CMK (cell line): Measurements from ENCODE around the gene WDR93.

Experiments
- DNase-seq: peaks from one replicate; pipeline ENCODE4 v3.0.0-alpha.2; 2010; ENCODE audit warnings: low read depth

Gene WDR93

GRCh38 chr15:89749526-89749925 is 58.9 kb downstream of the WDR93 start:
- DNase-seq: no peak

DNA sequence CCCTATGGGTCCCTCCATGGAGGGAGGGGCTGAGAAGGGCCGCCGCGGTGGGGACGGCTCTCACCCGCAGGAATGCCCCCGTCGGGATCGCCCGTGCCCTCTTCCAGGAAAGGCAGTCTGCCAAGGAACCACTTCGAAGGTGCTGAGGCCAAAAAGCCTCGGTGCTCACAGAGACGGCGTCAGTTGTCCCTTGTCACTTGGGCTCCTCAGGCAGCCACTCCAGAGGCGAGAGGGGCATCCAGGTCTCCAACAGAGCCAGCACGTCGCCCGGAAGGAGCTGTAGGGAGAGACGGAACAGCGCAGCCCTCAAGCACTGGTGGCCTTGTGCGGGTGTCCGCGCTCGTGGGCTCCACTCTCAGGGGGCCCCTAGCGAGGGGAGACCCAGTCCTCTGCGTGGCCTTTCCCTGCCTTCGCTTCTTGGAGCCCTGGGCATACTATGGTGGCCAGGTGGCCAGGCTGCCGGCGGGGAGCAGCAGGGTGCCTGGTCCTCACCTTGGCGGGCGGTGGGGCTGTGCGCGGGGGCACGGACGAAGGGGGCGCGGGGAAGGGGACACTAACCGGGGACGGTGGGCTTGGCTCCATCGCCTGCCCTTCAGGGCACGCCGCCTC is 59.4 kb downstream of the WDR93 start:
- DNase-seq: no peak

DNA sequence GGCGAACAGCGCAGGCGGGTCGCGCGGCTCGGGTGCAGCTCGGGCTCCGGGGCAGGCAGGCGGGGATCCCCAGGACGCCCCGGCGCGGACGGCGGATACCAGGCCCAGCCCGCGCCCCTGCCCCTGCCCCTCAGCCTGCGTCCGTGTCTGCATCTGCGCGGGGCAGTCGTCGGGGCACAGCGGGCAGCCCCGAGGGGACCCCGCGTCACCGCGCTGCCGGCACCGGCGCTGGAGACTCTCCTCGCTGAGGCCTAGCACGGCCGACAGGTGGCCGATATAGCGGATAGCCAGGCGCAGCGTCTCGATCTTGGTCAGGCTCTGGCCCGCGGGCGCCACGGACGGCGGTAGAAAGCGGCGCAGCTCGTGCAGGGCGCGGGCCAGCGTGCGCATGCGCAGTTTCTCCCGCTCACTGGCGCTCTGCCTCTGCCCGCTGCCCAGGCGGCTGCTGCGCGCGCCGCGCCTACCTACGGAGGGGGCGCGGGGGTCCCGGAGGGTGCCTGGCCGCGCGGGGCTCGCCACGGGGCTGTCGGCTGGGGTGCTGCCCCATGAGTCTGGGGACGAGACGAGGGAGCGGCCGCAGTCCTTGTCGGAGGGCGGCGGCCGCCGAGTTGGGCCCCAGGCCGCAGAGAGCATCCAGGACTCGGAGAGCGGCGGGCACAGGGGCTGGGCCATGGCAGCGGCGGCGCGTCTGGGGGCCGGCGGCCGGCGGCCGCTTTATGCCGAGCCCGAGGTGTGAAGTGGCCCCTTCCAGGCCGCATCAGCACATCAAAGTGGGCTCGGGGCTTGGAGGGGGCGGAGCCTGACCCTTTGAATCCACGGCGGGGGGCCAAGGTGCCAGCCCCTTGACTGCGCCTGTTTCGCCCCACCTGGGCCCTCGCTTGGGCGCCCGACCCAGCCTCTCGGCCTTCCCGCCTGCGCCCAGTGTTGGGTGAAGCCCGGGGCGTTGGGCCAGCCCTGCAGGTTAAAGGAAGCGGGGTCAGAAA is 60.2 kb downstream of the WDR93 start, which contains the start of gene MESP1:
Gene MESP1 (minus strand): TSS at position 690 of the 983 bp plus-strand sequence. CDS start 18 bp downstream, at position 672.
- DNase-seq: peak; percentile 86

DNA sequence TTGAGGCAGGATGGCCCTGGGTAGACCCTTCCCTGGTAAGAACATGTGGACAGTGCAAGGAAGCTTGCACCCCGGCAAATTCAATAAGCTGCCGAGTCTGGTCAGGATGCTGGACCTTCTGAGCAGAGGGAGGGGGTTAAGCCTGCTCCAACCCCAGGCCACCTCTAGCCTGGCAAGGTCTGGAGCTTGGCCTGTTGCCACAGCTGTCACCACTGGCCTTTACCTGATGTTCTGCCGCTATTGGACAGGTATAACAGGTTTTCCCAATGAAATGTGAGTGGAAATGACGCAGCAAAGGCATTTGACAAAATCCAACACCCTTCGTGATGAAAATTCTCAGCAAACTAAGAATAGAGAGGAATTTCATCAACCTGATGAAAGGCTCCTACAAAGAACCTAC is 61.1 kb downstream of the WDR93 start:
- no peak for DNase-seq

- DNase-seq: no peak
Observed at GRCh38 chr15:89753855-89754254, 63.2 kb downstream of the WDR93 start.

- DNase-seq: no peak
Observed at GRCh38 chr15:89754361-89755154, 63.9 kb downstream of the WDR93 start.

- no peak for DNase-seq
Observed at GRCh38 chr15:89755701-89756100, 65.1 kb downstream of the WDR93 start.

GRCh38 chr15:89756897-89757296 is 66.3 kb downstream of the WDR93 start:
- no peak for DNase-seq

DNA sequence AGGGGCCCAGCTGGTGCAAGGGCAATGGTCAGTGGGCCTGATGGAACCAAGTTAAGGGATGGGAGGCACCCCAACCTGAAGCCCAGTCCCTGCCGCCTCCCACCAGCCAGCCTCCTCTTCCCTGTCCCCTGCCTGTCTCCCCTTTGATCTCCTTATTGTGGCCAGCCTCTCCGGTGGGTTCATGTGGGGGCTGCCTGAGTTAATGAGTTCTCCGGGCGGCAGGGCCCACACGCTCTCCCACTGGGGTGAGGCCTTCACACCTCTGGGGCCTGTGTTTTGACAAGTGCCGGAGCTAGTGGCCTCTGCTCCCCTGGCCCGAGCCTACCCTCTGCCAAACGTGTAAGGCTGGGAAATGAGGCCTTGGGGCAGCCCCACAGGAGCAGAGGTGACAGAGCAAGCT is 67.7 kb downstream of the WDR93 start:
- DNase-seq: no peak

DNA sequence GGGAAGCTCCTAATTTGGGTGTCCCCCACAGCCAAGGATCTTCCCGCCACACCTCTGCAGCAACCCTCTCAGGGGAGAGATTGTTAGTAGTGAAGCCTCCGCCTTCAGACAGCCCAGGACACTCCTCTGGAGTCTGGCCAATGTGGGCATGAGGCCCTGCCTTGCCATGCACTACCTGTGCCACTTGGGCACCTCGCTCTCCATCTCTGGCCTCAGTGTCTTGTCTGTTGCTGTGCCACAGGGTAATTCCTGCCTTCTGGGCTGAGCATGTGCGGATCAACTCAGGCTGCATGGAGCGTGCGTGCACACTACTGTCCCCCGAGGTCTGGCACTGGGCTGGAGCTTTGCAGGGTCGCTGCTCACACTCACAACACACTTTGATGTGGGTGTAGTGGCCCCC is 68.4 kb downstream of the WDR93 start:
- no peak for DNase-seq

- no peak for DNase-seq
Observed at GRCh38 chr15:89759835-89760234, 69.2 kb downstream of the WDR93 start.

DNA sequence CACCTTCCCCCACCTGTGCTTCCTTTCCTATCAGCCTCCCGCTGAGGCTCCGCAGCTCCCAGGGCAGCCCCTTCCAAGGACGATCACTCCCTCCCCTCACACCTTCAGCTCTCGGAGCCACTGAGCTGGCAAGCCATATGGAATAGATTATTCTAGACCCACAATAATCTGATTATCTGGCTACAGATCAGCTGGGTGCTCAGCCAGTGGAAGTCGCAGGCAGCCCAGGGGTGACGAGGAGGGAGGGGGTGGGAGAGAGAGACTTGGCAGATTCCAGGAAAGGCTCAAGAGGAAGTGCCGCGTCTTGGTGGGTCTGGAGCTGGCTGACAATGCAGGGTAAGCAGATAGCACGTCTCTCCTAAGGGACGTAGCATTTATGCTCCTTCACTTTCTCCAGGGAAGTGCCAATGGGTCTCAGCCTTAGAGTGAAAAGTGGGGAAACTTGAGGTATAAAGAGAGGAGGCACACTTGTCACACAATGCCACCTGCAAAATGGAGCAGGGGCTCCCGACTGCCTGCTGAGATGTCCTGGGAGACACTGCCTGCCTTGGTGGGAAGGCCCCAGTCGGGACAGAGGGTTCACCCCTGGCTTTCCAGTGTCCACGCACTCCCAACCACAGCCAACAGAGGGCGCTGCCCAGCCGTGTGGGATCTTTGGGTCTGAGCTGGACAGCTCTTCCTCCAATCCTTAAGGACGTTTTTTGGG is 69.8 kb downstream of the WDR93 start:
- peak; percentile 76 for DNase-seq

DNA sequence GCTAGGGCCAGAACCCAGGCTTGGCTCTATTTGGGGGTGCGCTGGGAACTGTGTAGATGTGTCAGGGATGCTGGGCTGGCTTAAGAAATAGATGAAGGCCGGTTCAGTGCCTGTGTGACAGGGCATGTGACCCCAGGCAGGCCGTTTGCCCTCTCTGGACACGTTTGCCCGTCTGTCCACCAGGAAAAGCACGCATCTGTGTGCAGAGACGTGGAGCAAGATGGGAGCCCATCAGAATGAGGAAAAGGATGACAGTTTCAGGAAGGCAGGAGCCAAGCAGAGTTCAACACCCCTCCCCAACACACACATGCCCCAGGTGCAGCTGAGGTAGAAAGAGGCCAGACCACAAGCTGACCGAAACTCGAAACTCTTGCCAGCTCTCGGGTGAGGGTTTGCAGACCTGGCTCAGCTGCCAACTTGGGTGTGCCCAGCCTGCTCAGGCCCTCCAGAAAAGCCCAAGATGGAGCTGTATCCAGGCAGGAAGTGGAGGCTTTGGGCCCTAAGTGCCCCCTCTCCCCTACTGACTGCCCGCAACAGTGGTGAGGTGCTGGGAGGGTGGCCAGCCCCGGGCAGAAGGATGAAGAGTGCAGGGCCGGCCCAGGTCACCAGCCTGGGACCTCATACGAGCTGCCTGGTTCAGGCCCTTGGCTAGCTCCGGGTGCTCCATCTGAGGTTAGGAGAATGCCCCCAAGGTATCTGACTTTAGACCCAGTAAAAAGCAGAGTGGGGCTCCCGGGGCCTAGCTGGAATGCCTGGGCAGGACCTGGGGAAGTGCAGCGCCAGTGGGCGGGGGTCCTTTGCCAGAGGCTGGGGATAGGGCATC is 70.6 kb downstream of the WDR93 start:
- no peak for DNase-seq

GRCh38 chr15:89761929-89762328 is 71.3 kb downstream of the WDR93 start:
- DNase-seq: no peak

GRCh38 chr15:89765694-89766093 is 75.1 kb downstream of the WDR93 start:
- no peak for DNase-seq

DNA sequence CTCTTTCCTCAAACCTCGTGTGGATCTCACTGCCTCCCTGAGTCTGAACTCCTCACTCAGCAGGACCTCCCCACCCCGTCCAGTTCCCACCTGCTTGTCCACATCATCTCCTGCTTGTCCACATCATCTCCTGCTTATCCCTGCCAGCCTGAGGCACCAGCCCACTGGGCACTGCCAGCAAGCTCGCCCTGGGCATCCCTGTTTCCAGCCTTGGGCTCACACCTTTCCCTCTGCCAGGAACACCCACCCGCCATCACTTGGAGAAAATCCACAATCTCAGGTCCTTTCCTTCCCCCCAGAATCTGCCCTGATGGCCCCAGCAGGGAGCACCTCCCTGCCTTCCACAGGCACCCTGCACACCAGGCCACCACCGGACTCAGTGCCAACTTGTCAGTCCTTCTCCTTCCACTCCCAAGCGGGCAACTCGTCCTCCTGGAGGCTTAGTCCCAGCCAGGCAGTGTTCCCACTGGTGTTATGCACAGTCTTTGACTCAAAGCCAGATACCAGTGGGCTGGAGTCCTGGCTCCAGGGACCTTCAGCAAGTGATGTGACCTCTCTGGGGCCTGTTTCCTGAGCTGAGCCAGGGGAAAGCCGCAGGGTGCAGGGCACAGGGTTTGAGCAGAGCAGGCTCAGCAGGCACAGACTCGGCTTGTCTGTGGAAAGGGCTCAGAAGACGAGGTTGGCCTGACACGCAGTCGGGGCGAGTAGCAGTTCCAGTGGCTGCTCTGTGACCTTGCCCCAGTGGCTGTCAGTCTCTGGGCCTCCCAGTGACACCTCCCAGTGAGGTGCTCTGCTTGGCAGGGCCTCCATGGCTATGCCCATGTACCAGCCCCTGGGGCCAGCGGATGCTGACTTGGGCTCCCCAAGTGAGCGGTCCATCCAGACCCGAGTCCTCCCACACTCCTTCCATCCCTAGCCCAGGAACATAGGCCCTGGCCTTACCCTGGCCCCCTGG is 76.0 kb downstream of the WDR93 start:
- DNase-seq: no peak

DNA sequence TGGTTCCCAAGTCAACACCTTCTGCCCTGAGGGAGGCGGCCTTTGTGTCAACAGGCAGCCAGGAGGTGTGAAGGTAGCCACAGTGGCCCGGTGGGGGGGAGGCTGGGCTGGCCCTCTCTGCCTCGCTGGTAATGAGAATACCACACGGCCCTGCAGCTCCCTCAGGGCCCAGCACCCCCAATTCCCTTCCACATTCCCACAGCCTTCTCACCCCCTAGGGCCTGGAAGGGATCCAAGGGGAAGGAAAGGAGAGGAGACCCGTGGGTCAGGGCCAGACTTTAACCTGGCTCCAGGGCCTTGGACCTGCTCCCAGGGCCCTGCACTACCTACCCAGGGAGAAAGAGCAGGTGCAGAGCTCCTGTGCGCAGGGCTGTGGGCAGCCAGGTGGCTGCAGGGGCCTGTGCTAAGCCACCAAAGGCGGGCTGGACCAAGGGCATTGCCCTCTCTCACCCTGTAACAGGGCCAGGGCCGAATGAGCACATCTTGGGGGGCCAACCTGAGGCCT is 76.9 kb downstream of the WDR93 start:
- no peak for DNase-seq

GRCh38 chr15:89768071-89768500 is 77.5 kb downstream of the WDR93 start:
- DNase-seq: no peak

DNA sequence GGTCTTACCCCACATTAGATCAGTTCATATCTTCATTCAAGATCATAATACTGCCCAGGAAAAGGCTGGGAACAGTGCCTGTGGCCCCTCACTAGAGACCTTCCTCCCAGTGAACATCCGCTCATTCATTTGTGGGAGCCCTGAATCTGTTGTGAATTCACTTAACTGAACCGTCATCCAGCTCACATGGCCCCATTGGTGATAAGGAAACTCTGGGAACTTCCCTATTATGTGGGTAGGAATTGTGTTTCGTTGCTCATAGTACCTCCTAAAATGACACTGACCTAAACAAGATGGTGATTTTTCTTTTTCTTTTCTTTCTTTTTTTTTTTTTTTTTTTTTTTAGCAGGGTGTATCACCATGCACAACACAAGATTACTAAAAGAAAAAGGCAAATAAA is 78.8 kb downstream of the WDR93 start:
- no peak for DNase-seq

DNA sequence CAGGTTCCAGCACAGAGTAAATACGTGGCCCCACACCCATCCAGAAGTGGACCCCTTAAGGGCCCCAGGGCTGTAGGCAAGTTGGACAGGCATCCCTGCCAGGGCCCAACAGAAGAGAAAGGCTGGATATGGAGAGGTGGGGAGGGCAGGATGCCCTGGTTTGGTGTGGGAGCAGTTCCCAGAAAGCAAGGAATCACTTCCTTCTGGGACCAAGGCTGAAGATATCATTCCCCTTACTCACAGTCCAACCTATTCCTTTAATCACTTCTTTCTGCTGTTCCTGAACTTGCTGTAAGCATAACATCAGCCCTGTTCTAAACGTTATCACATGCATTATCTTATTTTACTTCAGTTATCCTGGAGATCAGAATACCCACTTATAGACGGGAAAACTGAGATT is 79.4 kb downstream of the WDR93 start:
- DNase-seq: no peak
